NK-92 (cell line): ENCODE data around the gene BRCA2.
A peak's percentile ranks its signal among the peaks of the same experiment; 100 is the strongest.

Experiments
- DNase-seq: peaks from one replicate; lab custom pipeline; 2025; ENCODE audit not compliant: unreplicated experiment; lab: John Stamatoyannopoulos, UW

BRCA2 gene

GRCh38 chr13:32315238-32316027 lies at the start of gene BRCA2, which contains the start of gene ZAR1L:
Gene BRCA2 (plus strand): TSS chr13:32315508. CDS start chr13:32316461, 953 bp downstream.
Gene ZAR1L (minus strand): TSS chr13:32315363. CDS start chr13:32311925, 3,438 bp downstream.
- peak; percentile 14 for DNase-seq

- DNase-seq = no peak
These were observed 49.6 kb upstream of the BRCA2 start for GRCh38 chr13:32265726-32266125.

GRCh38 chr13:32266130-32266529 lies 49.2 kb upstream of the BRCA2 start:
- DNase-seq = no peak

- no peak for DNase-seq
These were observed 47.4 kb upstream of the BRCA2 start for GRCh38 chr13:32267836-32268439.

GRCh38 chr13:32272021-32272683 lies 43.2 kb upstream of the BRCA2 start:
- DNase-seq = no peak

- DNase-seq = no peak
These were observed 37.5 kb upstream of the BRCA2 start for GRCh38 chr13:32277839-32278238.

GRCh38 chr13:32278426-32278825 lies 36.9 kb upstream of the BRCA2 start:
- DNase-seq = no peak

GRCh38 chr13:32281096-32281495 lies 34.2 kb upstream of the BRCA2 start:
- DNase-seq = no peak

GRCh38 chr13:32282096-32282711 lies 33.1 kb upstream of the BRCA2 start:
- DNase-seq = no peak

- no peak for DNase-seq
These were observed 30.2 kb upstream of the BRCA2 start for GRCh38 chr13:32284927-32285632.

- DNase-seq = no peak
These were observed 29.7 kb upstream of the BRCA2 start for GRCh38 chr13:32285633-32285965.

- no peak for DNase-seq
These were observed 18.1 kb upstream of the BRCA2 start for GRCh38 chr13:32297206-32297605.

GRCh38 chr13:32298695-32299094 lies 16.6 kb upstream of the BRCA2 start:
- DNase-seq = no peak

- no peak for DNase-seq
These were observed 15.4 kb upstream of the BRCA2 start for GRCh38 chr13:32299893-32300292.

GRCh38 chr13:32300406-32300805 lies 14.9 kb upstream of the BRCA2 start:
- DNase-seq = no peak

- DNase-seq = no peak
These were observed 14.4 kb upstream of the BRCA2 start for GRCh38 chr13:32300920-32301319.

- no peak for DNase-seq
These were observed 12.8 kb upstream of the BRCA2 start for GRCh38 chr13:32302461-32302860.

GRCh38 chr13:32305646-32306045 lies 9.7 kb upstream of the BRCA2 start:
- DNase-seq = no peak

GRCh38 chr13:32309312-32310133 lies 5.8 kb upstream of the BRCA2 start:
- no peak for DNase-seq

- no peak for DNase-seq
These were observed 5.1 kb upstream of the BRCA2 start for GRCh38 chr13:32310134-32310706.
